OCI-LY7 (cell line): ENCODE results near the gene EPB41L2. TPM values are rescaled to one million over a fixed set of nuclear protein-coding genes. Genes with fewer than 3 reads are reported as not detected.

ENCODE experiments used
- BruUV-seq: library from RNA; stranded (reverse); fragments of 400-500 nt; replicated peaks from 2 replicates; lab custom pipeline; 2021; lab: Mats Ljungman, UMichigan
- CTCF ChIA-PET: fragments of 300-600 bp; sonication (Branson Sonifier 250); formaldehyde crosslinking; loops from one replicate; lab custom pipeline; 2022; ENCODE audit warnings: antibody characterized with exemption; ENCODE audit not compliant: unreplicated experiment; lab: Charles Lee
- POLR2A ChIA-PET: fragments of 300-600 bp; sonication (Branson Sonifier 250); formaldehyde crosslinking; loops from one replicate; lab custom pipeline; 2022; ENCODE audit warnings: antibody characterized with exemption; lab: Charles Lee
- DNase-seq: peaks from one replicate; pipeline ENCODE4 v3.0.0-alpha.2; 2015; ENCODE audit warnings: low spot score
- H2AFZ ChIP-seq: fragments of 200-600 bp; sonication (generic), shearing (Covaris generic); 2 replicates; pipeline ENCODE4 v1.6.1; 2014; ENCODE audit warnings: mild to moderate bottlenecking, antibody characterized with exemption, low read length, moderate library complexity
- H3K27ac ChIP-seq: fragments of 200-600 bp; sonication (generic); 2 replicates; pipeline ENCODE4 v1.5.1; 2014; ENCODE audit warnings: mixed run types, low read depth, mild to moderate bottlenecking, moderate library complexity, low read length, inconsistent platforms; ENCODE audit not compliant: poor library complexity, severe bottlenecking
- H3K36me3 ChIP-seq: fragments of 200-600 bp; sonication (generic); 2 replicates; pipeline ENCODE4 v1.6.1; 2014; ENCODE audit warnings: mild to moderate bottlenecking, antibody characterized with exemption, low read length, moderate library complexity, mixed read lengths; ENCODE audit not compliant: insufficient read depth
- H3K4me1 ChIP-seq: fragments of 200-600 bp; sonication (generic); 2 replicates; pipeline ENCODE4 v1.5.1; 2014; ENCODE audit warnings: mild to moderate bottlenecking, low read length; ENCODE audit not compliant: insufficient read depth, poor library complexity, severe bottlenecking
- H3K4me2 ChIP-seq: fragments of 200-600 bp; sonication (generic); 2 replicates; pipeline ENCODE4 v1.6.1; 2014; ENCODE audit warnings: mild to moderate bottlenecking, low read length
- H3K4me3 ChIP-seq: fragments of 200-600 bp; sonication (generic); 2 replicates; pipeline ENCODE4 v1.5.1; 2014; ENCODE audit warnings: mild to moderate bottlenecking, low read depth, low read length; ENCODE audit not compliant: poor library complexity, severe bottlenecking
- H3K79me2 ChIP-seq: fragments of 200-600 bp; sonication (generic); 2 replicates; pipeline ENCODE4 v1.6.1; 2016; ENCODE audit warnings: low read depth, mild to moderate bottlenecking, low read length, moderate library complexity, mixed read lengths; ENCODE audit not compliant: insufficient read depth
- H3K9me2 ChIP-seq: fragments of 200-600 bp; sonication (generic); 2 replicates; pipeline ENCODE4 v1.6.1; 2016; ENCODE audit warnings: mild to moderate bottlenecking, low read length, mixed read lengths; ENCODE audit not compliant: insufficient read depth
- H3K9me3 ChIP-seq: fragments of 200-600 bp; sonication (generic); 2 replicates; pipeline ENCODE4 v1.6.1; 2014; ENCODE audit warnings: mild to moderate bottlenecking, mixed run types, low read length, mixed read lengths
- H4K20me1 ChIP-seq: fragments of 200-600 bp; sonication (generic); 2 replicates; pipeline ENCODE4 v1.6.1; 2014; ENCODE audit warnings: mild to moderate bottlenecking, antibody characterized with exemption, low read length, moderate library complexity, mixed read lengths; ENCODE audit not compliant: insufficient read depth
- EZH2phosphoT487 ChIP-seq: fragments of 200-600 bp; sonication (generic); IDR thresholded peaks from 2 replicates; pipeline ENCODE4 v1.6.1; 2018; ENCODE audit warnings: low read depth, borderline replicate concordance, mild to moderate bottlenecking, mixed run types, antibody characterized with exemption, low read length, moderate library complexity, mixed read lengths
- intact Hi-C: fragments of 100-400 bp; cut with micrococcal nuclease; formaldehyde crosslinking; loops from one replicate; pipeline ENCODE4 v1.10.0; 2022; ENCODE audit not compliant: unreplicated experiment
- total RNA-seq, 2 experiments: library from RNA; depleted of rRNA in 1 of 2; stranded (reverse); fragments of >200 nt in 1 of 2; shearing (Covaris generic) in 1 of 2; gene quantifications; 2 replicates each; pipeline ENCODE4 v1.2.3, GENCODE V29; 2014 to 2022
- TF ChIP-seq, protein P1 (sequence below): fragments of 200-600 bp; sonication (generic); conservative IDR thresholded peaks from 2 replicates; pipeline ENCODE4 v1.5.1; 2014; ENCODE audit warnings: mild to moderate bottlenecking, antibody characterized with exemption, low read length, moderate library complexity, mixed read lengths

Gene EPB41L2
- total RNA-seq, 2 experiments from 2014 or later = 36.7 to 138 TPM

DNA sequence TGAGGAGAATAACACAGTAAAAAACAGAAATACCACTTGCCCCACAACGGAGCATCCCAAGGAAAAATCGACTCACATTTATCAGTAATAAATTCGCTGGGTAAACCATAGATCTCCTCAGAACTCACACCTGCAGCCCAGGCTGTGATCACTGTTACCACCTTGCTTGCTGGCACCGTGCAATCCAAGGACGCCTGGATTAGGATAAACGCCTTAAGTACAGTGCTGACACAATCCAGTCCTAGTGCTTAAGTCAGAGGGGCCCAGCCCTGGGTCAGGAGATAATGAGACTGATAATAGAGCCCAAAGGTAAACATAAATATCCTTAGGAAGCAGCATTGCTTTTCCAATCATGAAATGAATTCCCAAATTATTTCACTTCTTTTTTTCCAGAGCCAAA is 62.5 kb downstream of the EPB41L2 start:
- no peaks in the 10 kb centered on the region for H3K9me2 ChIP-seq
- H3K27ac ChIP-seq = no peak overlapping the region
- BruUV-seq = no TSS peak
- ChIA-PET POLR2A (interaction anchor here (0.5 to 1.0 kb wide), 3 partner anchors 14 to 1188 kb away, joined by 3 read pairs; no protein-coding TSS in a partner anchor), CTCF (interaction anchor here (0.6 kb wide), 1 partner anchor 34 kb away, joined by 3 read pairs; no protein-coding TSS in a partner anchor)
- H3K4me1 ChIP-seq = no peaks in the 10 kb centered on the region
- H3K36me3 ChIP-seq = no peaks in the 10 kb centered on the region
- peaks cover 41% of the 10 kb centered on the region; the same call in 1 of the 2 replicates for H3K79me2 ChIP-seq
- intact Hi-C loops = no loop called here
- TF ChIP-seq EZH2phosphoT487 = no peak
- TF ChIP-seq, protein P1, sequence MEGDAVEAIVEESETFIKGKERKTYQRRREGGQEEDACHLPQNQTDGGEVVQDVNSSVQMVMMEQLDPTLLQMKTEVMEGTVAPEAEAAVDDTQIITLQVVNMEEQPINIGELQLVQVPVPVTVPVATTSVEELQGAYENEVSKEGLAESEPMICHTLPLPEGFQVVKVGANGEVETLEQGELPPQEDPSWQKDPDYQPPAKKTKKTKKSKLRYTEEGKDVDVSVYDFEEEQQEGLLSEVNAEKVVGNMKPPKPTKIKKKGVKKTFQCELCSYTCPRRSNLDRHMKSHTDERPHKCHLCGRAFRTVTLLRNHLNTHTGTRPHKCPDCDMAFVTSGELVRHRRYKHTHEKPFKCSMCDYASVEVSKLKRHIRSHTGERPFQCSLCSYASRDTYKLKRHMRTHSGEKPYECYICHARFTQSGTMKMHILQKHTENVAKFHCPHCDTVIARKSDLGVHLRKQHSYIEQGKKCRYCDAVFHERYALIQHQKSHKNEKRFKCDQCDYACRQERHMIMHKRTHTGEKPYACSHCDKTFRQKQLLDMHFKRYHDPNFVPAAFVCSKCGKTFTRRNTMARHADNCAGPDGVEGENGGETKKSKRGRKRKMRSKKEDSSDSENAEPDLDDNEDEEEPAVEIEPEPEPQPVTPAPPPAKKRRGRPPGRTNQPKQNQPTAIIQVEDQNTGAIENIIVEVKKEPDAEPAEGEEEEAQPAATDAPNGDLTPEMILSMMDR = no peak
- peaks cover 28% of the 10 kb centered on the region for H4K20me1 ChIP-seq
- H3K4me3 ChIP-seq = no peak overlapping the region
- no peak overlapping the region for H3K4me2 ChIP-seq
- H2AFZ ChIP-seq = no peak overlapping the region
- H3K9me3 ChIP-seq = no peaks in the 10 kb centered on the region
- DNase-seq = no peak

- Histone ChIP-seq H2AFZ (no peak overlapping the region), H3K4me2 (no peak overlapping the region), H3K9me3 (peaks cover 6% of the 10 kb centered on the region; the same call in 1 of the 2 replicates), H4K20me1 (peaks cover 20% of the 10 kb centered on the region), H3K9me2 (no peaks in the 10 kb centered on the region), H3K36me3 (peaks cover 8% of the 10 kb centered on the region), H3K79me2 (peaks cover 46% of the 10 kb centered on the region), H3K4me3 (no peak overlapping the region), H3K4me1 (peaks cover 14% of the 10 kb centered on the region), H3K27ac (no peak overlapping the region)
- ChIA-PET POLR2A (interaction anchor here (0.6 to 1.4 kb wide), 3 partner anchors 13 to 40 kb away, joined by 3 read pairs; no protein-coding TSS in a partner anchor), CTCF (no interaction called here)
- intact Hi-C loops = no loop called here
- TF ChIP-seq, protein P1 = no peak
- TF ChIP-seq EZH2phosphoT487 = no peak
- no peak for DNase-seq
- no TSS peak for BruUV-seq
Measured at GRCh38 chr6:130997061-130997753, 65.8 kb downstream of the EPB41L2 start.

DNA sequence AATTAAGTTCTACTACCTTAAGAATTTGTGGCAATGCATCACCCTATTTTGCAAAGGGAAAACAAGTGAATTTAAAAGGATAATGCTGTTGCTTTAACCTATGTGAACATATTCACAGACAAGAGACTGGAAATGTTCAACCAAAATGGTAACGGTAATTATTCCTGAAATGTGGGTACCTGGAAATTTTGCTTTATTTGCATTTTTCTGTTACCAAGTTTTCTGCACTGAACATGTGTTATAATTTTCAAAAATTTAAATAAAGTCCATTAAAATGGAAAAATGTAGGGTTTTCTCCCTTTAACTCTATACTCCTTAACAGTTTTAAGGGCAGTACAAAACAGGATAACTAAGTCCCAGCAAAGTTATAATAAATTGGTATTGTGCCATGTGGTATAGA is 66.4 kb downstream of the EPB41L2 start:
- no peak overlapping the region for H3K27ac ChIP-seq
- ChIA-PET CTCF (no interaction called here), POLR2A (interaction anchor here (0.6 kb wide), 1 partner anchor 40 kb away, joined by 3 read pairs; no protein-coding TSS in a partner anchor)
- peaks cover 6% of the 10 kb centered on the region; the same call in 1 of the 2 replicates for H3K9me3 ChIP-seq
- peaks cover 8% of the 10 kb centered on the region for H3K36me3 ChIP-seq
- H2AFZ ChIP-seq = no peak overlapping the region
- intact Hi-C loops = no loop called here
- peaks cover 14% of the 10 kb centered on the region for H3K4me1 ChIP-seq
- no peaks in the 10 kb centered on the region for H3K9me2 ChIP-seq
- H4K20me1 ChIP-seq = peaks cover 17% of the 10 kb centered on the region; the same call in 1 of the 2 replicates
- no peak for DNase-seq
- no TSS peak for BruUV-seq
- H3K4me2 ChIP-seq = no peak overlapping the region
- H3K79me2 ChIP-seq = peaks cover 41% of the 10 kb centered on the region
- TF ChIP-seq EZH2phosphoT487 = no peak
- TF ChIP-seq, protein P1 = no peak
- H3K4me3 ChIP-seq = no peak overlapping the region
